ENCODE data around the gene PHF13.
"Not testable (repeated sequence)": the region's sequence is repeated elsewhere in the genome, so short reads cannot be mapped to it uniquely, and the experiment has no call there.

Gene PHF13

DNA sequence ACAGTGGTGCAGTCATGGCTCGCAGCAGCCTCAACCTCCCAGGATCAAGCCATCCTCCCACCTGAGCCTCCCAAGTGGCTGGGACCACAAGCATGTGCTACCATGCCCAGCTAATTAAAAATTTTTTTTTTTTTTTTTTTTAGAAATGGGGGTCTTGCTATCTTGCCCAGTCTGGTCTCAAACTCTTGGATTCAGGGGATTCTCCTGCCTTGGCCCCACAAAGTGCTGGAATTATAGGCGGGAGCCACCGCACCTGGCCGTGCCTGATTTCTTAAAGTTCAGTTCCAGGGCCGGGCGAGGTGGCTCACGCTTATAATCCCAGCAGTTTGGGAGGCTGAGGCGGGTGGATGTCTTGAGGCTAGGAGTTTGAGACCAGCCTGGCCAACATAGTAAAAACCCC is 17.5 kb downstream of the PHF13 start:
- DNase-seq, result no peak

DNA sequence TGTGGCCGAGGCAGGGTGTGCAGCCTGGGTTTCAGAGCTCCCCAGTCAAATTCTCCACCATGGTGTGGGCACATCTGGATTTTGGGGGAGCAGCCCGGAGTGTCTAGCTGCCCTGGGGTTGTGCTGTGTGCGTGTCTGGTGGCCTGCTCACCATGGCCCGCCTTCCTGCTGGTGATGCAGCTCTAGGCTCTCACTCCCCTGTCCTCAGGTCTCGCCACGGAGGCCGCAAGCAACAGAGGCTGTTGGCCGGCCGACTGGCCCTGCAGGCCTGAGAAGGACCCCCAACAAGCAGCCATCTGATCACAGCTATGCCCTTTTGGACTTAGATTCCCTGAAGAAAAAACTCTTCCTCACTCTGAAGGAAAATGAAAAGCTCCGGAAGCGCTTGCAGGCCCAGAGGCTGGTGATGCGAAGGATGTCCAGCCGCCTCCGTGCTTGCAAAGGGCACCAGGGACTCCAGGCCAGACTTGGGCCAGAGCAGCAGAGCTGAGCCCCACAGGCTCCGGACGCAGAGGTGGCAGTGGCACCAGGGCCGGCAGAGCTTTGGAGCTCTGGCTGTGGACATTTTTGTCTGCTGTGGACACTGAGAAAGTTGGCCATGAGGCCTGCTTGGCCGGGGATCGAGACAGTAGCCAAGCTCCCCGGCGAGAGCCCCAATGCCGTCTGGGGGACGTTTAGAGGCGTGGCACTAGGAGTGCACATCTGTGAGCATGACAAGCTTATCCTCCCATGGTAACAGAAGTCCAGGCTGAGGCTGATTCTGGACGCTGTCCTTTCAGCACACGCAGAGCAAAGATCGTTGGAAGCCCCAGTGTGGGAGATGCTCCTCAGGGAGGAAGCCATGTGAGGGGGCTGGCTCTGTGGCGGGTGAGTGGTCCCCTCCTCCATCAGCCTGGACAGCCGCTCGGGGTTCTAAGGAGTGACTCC is 19.3 kb downstream of the PHF13 start:
- DNase-seq, result no peak

DNA sequence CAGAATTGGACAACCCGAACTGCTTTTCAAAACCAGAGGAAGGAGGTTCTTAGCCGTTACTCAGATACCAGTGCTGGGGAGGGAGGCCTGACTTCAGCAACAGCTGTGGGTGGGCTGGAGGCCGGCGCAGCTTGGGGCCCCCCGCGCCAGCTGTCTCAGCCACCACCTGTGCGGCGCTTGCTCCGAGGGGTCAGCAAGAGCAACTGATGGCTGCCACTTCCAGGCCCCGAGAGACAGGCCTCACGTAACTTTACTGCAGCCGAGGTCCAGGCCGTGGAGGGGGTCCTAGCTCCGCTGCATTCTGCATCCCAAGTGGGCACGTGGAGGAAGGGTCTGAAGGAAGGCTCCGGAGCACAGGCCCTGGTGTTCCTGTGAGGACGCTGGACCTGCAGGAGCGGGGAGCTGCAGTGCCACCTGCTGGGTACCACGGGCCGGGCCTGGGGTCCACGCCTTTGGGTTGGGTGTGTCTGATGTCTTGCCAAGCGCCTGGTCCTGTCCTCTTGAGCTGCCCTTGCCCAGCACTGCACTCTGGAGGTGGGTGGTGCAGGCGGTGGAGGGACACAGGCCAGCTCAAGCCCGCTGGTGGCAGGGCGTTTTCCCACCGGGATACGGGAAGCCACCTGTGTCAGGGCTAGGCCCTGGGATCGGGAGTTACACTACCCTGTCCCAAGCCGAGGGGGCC is 21.0 kb downstream of the PHF13 start:
- DNase-seq, result no peak

DNA sequence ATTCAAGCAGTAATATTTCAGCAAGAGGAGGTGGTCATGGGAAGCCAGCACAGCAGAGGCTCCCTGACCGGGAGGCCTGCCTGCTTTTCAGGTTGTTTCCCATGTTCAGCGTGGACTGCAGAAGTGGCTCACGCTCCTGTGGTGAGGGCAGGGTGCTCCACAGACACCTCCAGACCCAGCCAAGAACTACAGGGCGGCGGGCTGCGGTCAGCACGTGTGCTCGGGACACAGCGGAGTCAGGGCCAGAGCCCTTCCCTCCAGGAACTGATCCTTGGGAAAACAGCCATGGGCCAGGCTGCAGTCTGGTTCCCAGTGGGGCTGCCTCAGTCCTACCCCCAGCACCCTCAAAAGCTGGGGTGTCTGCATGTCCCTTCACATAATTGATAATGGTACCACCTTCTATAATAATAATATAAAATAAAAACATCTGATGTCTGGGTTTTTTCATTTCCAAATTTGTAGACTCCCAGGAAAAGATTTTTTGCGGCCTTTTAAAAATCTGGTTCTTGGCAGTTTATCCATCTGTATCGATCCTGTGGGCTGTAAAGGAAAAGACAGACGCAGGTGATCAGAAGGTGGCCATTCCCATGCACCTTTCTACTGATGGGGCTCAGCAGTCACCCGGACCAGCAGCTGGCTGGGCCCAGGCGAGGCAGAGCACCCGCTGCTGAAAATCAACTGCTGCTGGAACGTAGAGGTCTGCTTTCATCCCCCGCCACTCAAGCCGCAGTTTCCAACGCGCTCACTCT is 21.8 kb downstream of the PHF13 start:
- no peak for DNase-seq

DNA sequence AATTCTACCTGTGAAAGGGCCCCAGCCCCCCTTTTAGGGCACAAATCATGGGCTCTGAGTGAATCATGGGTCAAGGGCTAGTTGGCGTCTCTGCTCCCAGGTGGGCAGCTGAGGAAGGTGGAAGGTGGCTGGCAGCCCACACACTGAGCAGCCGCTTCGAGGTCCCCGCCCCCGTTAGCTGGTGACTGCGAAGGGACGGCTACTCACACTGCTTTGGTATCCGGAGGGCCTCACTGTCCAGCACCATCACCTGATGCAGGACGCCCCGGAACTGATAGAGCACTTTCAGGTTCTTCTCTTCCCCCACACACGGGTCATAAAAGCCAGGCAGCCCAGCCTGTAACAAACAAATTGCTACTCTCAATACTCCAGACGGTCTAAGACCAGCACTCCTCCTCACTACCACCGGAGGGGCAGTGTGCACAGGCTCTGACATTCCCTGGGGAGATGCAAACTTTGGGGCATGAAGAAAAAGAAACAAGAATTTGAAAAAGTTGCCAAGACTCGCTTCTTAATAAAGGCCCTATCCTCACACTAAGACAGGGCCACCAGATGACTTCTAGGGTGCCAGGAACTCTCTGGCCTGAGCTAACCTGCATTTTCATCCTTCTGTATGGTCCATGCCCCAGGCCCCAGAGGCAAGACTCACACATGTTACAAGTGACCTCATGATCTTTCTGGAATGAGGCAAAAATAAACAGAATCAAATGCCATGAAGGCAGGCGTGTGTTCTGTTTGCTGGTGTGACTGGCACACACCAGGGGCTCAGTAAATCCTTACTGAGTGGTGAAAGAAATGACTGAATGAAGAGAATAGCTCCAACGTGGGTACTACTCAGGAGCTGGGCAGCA is 22.6 kb downstream of the PHF13 start:
- no peak for DNase-seq

DNA sequence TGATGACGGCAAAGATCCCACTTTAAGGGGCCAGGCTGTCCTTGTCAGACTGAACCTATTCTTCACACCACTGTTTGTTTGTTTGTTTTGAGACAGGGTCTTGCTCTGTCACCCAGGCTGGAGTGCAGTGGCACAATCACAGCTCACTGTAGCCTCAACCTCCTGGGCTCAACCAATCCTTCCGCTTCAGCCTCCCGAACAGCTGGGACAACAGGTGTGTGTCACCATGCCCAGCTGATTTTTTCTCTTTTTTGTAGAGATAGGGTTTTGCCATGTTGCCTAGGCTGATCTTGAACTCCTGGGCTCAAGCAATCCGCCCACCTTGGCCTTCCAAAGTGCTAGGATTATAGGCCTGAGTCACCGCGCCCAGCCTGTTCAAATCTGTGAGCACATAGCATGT is 23.2 kb downstream of the PHF13 start:
- not testable (repeated sequence) for DNase-seq

DNA sequence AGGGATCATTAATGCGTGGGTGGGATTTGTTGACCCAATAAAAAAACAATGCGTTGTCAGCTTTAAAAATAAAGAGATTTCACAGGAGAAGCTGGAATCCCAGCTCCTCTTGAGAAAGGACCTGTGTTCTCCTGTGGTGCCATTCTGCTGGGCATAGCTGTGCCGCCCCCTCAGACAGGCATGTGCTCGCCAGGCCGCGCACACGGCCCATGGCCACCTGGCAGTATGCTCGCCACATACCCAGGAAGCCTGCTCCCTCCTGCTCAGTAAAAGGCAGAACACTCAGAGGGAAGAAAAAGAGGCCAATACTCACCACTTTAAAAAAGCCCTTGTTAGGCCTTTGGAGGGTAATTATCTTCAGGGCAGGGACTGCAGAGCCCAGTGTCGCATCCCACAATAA is 24.2 kb downstream of the PHF13 start:
- DNase-seq, result no peak

DNA sequence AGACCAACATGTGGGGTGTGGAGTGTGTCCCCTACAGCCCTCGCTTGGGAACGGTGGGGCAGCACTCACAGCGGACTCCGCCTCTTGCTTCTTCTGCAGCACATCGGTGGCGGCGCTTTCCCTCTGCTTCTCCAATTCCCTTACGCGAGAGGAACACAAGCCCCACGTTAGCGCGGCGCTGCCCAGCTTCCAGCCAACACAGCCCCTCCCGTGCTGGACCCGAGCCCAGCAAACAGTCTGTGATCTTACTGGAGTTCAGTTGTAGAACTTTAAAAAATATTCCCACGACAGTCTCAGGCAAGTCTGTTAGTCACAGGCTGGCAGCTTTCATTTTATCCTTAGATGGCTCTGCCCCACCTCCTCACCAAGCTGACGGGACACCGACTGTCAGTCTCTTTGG is 24.7 kb downstream of the PHF13 start:
- no peak for DNase-seq

DNA sequence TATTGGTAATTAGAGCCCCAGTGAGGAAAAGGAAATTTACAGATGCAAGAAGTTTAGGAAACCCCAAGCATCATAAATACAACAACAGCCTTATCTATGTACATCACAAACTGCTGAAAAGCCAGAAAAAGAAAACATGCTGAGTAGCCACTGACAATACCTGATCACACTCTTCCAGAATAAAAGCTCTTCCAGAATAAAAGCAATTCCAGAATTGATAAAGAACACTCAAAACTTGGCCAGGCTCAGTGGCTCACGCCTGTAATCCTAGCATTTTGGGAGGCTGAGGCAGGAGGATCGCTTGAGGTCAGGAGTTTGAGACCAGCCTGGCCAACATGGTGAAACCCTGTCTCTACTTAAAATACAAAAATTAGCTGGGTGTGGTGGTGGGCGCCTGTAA is 27.3 kb downstream of the PHF13 start:
- DNase-seq, result not testable (repeated sequence)

DNA sequence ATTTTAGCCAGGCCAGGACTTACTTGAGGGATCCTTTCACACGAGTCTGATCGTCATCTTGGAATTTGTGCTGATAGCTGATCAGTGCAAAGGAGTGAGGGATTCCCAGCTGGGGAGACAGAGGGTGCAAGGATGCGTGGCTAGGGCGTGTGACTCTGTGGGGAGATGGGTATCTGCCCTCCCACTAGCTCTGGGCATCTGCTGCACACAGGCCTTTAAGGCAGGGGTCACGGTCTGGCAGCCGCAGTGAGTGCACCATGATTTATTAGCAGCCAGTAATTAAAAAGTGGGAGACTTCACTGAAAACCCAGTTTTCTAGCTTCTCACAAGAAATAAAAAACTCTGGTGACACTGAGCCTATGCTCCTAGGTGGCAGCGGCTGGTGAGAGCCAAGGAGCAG is 31.5 kb downstream of the PHF13 start:
- no peak for DNase-seq

DNA sequence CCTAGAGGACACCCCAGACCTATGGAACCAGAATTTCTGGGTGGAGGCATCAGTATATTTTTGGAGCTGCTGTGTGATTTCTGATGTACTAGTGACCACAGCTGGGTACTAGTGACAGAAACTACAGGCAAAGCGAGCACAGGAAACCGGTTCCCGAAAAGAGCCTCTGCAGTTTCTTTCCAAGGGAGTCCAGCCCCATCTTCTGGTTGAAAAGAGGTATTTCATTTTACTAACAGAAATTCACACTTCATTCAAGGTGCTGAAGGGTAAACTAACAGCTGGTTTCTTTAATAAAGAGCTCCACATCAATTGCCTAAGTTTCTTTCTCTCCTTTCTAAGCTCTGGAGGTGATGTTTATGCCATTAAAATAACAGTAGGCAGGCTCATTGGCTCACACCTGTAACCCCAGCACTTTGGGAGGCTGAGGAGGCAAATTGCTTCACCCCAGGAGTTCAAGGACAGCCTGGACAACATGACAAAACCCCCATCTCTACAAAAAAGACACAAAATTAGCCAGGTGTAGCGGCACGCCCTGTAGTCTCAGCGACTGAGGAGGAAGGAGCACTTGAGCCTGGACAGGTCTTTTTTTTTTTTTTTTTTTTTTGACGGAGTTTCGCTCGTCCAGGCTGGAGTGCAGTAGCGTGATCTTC is 33.1 kb downstream of the PHF13 start:
- no peak for DNase-seq

DNA sequence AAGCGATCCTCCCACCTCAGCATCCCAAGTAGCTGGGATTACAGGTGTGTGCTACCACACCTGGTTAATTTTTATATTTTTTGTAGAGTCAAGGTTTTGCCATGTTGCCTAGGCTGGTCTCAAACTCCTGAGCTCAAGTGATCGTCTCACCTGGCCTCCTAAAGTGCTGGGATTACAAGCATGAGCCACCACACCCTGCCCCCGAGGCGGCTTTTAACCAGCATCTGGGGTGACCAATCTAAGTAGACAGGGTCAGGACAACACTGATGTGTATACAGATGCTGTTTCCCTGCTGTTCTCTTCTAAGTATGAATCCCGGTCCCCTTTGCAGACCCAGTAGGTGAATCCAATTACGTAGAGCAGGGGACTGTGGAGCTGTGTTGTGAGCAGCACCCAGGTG is 35.0 kb downstream of the PHF13 start:
- DNase-seq, result no peak

DNA sequence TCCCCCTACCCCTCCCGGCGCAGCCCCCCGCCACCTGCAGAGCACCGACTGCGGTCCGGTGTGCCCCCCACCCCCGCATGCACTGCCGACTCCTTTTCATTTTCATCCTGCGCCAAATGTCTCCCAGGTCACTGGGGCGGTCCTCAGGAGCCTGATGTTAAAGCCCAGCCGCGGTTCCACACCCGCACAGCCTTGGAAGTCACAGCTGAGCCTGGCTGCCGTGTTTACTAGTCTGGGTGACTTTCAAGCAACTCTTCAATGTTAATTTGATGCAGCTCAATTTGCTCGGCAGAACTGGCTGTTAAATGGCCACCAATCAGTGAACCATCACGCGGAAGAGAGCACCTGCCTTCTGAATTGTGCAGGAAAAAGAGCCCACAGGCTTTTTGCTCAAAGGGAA is 38.4 kb downstream of the PHF13 start:
- DNase-seq, result no peak

DNA sequence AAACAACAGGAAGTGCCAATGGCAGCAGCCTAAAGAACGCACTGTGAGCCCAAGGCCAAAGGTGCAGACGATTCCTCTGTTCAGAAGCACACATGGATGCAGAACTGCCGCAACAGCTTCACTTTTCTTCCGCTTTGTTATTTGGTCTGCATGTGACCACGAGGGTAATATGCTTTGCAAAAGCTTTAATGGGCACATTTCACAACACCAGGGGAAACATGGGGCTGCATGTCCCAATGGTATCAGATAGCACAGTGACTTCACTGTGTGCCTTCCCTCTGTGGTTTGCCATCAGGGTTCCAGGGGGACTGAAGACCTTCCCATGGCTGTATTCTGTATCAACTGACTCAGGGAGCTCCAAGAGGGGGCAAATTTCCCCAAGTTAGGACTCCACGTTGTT is 39.5 kb downstream of the PHF13 start:
- no peak for DNase-seq

DNA sequence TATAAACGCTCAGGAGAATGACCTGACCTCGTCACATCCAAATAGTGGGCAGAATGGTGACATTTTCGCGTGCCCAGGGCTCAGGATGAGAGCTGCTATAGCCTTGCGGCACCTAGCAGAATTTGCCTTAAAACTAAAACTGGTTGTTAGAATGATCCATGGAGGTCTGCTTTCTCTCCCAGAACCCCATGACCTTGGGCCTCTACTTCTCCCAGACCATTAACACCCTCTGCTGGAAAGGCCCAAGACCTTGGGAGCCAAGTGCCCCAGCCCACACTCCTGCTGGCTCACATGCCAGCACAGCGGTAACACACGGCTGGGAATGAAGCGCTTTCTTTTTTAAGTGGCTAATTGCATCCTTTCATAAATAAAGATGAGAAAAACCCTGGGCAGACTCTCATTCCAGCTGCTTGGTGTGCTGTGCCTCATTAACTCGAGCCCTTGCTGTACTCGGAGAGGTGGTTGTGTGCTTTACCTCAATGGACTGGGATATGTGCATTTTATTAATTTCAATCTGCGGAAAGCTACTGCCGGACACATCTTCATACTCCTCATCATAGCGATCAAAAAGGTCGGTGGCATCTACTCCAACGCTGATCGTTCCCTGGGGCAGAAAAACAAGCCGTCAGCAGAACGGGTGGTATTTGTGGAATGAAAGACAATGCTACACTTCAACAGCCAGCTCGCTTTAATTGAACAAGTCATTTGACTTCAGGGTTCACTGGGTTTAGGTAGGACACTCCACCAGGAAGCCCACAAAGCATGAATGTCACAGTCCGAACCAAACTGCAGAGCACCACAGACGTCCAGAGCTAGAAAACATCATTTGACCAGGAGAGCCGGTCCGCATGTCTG is 40.1 kb downstream of the PHF13 start:
- DNase-seq, result no peak

DNA sequence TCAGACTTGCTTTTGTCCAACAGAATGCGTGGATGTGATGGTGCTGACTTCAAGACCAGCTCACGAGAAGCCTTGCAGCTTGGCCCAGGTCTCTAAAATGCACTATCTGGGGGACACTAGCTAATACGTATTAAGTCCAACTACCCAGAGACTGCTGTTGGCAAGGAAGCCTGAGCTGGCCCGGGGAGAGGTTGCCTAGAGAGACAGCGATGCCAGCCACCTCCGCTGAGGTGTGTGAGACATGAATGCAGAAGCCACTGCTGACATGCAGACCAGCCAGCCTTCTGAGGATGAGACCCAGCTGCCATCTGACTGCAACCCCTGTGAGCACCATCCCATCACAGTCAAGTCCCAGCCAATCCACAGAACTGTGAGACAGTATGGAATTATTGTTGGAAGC is 43.6 kb downstream of the PHF13 start:
- no peak for DNase-seq

DNA sequence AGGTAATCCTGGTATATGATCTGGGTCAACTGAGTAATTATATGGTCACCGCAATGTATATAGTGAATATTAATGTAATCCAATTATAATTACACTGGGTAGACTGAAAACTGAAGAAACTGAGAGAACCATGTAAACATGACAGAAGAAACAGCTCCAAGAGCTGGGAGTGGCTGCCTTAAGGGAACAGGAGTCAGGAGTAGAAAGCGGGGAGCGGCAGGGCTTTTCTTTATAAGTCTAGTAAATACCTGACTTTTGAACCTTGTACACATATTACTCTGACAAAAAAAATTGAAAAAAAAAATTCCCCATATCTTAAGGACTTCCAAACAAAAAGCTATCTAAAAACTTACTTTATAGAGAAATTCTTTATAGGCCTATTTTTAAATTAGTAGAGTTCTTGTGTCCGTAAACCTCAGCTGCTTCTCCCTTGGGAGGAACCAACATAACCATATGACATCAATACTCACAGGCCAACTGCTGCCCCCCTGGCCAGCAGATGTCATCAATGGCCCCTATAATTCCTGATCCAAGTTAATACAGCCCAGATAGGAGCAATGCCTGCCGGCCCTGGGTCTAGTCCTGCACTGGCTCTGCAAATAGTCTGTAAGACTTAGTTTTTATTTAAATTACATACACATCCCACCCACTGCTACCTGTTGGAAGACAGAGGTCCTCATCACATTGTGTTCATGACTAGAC is 45.0 kb downstream of the PHF13 start:
- no peak for DNase-seq

DNA sequence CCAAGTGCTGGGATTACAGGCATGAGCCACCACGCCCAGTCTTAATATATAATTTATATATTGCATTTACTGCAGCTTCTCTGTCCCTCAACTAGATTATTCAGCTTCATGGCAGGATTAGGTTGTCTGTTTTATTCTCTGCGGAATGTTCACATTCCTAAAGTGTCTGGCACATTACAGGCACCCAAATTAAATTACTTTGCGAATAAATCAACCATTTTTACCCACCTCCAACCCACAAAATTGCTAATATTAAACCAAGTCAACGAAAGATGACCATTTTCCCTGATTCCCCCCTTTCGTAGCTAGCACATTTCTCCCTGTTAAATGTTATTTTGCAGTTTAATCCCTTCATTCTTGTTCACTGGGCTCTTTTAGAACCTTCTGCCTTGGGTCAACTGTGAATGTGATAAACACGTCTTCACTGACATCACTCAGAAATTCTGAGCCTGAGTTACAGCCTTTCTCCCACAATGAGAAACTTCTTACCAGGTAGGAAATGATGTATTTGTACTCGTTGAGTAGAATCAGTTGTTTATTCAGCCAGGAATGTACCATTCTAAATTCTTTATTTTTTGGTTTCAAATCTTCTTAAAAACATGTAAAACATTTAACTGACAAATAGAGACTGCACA is 47.0 kb downstream of the PHF13 start:
- no peak for DNase-seq

DNA sequence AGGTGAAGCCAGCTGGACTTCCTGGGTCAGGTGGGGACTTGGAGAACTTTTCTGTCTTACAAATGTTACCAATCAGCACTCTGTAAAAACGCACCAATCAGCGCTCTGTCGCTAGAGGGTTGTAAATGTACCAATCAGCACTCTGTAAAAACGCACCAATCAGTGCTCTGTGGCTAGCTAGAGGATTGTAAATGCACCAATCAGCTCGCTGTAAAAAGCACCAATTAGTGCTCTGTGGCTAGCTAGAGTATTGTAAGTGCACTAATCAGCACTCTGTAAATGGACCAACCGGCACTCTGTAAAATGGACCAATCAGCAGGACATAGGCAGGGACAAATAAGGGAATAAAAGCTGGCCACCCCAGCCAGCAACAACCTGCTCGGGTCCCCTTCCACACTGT is 48.9 kb downstream of the PHF13 start:
- not testable (repeated sequence) for DNase-seq

DNA sequence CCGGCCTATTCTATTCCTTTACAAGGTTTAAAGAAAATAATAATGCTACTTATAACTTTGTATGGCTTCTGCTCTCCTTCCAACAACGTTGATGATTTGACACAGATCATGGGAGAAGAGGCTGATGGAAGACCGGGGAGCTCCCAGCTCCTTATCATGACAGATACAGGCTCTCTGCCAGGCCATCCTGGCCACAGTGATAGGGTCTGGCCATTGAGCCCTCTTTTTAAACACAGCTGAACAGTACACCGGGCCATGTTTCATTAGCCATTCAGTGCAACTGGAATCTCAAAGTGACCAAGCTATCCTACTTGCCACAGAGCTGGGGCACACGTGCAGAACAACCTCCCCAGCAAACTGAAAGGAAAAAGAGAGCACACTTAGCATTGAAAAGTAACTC is 53.2 kb downstream of the PHF13 start:
- DNase-seq, result no peak

Data from GOT3 (cell line).